Measurements from ENCODE around the gene PRPS1. TPM values are rescaled to one million over a fixed set of nuclear protein-coding genes. Genes with fewer than 3 reads are reported as not detected.

PRPS1 gene
- total RNA-seq, 1 donor from 2014 or later, result 14.0 TPM

DNA sequence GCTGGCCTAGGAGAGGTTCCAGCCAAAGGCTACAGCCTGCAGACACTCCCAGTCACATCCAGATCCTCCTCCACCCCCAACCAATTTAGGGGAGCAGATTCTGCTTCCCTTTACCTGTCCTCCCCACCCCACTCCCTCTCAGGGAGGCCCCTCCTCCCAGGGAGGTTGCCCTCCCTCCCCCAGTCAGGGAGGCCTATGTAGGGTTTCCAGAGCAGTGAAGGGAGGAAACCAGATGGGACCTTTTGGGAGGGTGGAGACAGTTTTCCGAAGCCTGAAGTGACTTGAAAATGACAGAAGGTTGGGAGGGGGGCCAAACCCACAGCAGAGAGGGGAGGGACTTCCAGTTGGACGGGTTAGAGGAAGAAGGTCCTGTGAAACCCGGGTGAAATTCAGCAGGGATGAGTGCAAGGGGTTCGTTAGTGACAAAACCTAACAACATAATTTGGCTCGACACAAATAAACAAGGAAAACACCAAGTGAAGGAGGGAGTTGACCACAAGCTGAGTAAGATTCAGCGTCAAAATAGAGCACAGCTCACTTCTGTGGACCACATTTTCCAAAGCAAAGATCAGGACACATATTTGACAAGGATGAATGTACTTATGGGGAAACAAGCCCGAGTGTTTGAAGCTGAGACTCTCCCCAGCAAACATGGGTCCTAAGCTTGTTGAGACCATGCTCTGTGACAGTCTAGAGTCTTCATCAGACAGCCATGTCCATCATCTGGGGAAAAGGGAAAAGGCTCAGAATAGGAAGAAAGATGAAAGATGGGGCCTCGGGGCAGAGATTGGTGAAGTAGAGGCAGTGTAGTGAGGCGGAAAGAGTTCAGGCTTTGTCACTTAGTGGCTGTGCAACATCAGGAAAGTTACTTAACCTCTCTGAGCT lies 46.4 kb downstream of the PRPS1 start:
- TF ChIP-seq, protein P1, sequence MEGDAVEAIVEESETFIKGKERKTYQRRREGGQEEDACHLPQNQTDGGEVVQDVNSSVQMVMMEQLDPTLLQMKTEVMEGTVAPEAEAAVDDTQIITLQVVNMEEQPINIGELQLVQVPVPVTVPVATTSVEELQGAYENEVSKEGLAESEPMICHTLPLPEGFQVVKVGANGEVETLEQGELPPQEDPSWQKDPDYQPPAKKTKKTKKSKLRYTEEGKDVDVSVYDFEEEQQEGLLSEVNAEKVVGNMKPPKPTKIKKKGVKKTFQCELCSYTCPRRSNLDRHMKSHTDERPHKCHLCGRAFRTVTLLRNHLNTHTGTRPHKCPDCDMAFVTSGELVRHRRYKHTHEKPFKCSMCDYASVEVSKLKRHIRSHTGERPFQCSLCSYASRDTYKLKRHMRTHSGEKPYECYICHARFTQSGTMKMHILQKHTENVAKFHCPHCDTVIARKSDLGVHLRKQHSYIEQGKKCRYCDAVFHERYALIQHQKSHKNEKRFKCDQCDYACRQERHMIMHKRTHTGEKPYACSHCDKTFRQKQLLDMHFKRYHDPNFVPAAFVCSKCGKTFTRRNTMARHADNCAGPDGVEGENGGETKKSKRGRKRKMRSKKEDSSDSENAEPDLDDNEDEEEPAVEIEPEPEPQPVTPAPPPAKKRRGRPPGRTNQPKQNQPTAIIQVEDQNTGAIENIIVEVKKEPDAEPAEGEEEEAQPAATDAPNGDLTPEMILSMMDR (IDR thresholded peaks at IDR 0.05), result no peak
- Histone ChIP-seq H3K4me3 (peak overlapping the region; percentile 19 to 66), H3K27me3 (no peaks in the 10 kb centered on the region), H3K36me3 (no peaks in the 10 kb centered on the region), H3K4me1 (peaks cover 8 to 31% of the 10 kb centered on the region in 2 donors), H3K9me3 (no peaks in the 10 kb centered on the region), H3K27ac (peak overlapping the region; percentile 90 to 95)
- intact Hi-C loops (cut with DNase I), result loop anchor here (1.0 to 5.0 kb wide), 2 partner anchors 43 to 153 kb away; partner anchors contain the start of gene MID2
- DNase-seq (ENCODE audit: low spot score in 2 of 2), result peak; percentile 59 to 86

DNA sequence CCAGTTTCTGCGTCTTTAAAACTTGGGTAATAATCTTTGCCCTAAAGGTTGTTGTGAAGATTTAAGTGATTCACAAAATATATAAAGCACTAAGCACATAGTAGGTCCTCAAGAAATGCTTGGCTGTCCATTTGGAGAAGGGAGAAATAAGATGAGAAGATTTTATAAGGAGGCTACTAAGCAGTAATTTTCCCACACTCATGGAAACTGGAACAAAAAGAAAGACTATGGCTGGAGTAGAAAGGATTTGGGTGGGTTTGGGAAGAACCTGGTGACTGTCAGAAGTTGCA lies 47.0 kb downstream of the PRPS1 start:
- Histone ChIP-seq H3K27me3 (no peaks in the 10 kb centered on the region), H3K4me3 (peak overlapping the region; percentile 38 to 66), H3K4me1 (peaks cover 8 to 31% of the 10 kb centered on the region in 2 donors), H3K36me3 (no peaks in the 10 kb centered on the region), H3K9me3 (no peaks in the 10 kb centered on the region), H3K27ac (peak overlapping the region; percentile 90 to 95)
- no peak for DNase-seq (ENCODE audit: low spot score in 2 of 2)
- intact Hi-C loops (cut with DNase I), result no loop called here
- TF ChIP-seq, protein P1 (IDR thresholded peaks at IDR 0.05), result no peak

DNA sequence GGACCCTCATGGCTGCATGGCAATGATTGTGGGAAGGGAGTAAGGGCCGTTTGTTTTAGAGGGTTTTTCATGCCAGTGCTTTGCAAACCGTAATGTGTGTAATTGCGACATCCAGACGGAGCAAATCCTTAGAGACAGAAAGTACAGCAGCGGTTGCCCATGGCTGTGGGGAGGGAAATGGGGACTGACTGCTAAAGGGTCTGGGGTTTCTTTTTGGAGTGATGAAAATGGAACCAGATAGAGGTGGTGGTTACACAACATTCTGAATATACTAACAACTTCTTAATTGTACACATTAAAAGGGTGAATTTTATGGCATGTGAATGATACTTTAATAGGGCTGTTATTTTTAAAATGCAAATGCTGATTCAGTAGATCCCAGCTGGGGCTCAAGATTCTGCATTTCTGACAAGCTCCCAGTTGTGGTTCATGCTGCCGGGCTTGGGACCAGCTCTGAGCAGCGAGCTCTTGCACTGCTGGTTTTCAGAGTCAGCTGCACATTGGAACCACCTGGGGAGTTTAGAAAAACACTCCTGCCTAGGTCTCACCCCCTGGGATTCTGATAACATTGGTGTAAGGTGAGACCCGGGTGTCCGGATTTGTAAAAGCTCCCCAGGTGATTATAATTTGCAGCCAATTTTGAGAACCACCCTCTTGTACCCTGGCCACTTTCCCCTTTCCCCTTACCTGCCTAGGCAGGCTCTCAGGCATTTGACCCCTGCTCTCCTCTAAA lies 47.7 kb downstream of the PRPS1 start:
- H3K4me3 ChIP-seq, result peak overlapping the region; percentile 38 to 66
- TF ChIP-seq, protein P1 (IDR thresholded peaks at IDR 0.05), result no peak
- no peaks in the 10 kb centered on the region for H3K36me3 ChIP-seq
- DNase-seq (ENCODE audit: low spot score in 2 of 2), result peak in 1 of 2 donors; percentile 78
- H3K27me3 ChIP-seq, result no peaks in the 10 kb centered on the region
- H3K9me3 ChIP-seq, result no peaks in the 10 kb centered on the region
- H3K4me1 ChIP-seq, result peaks cover 8 to 31% of the 10 kb centered on the region in 2 donors
- peak overlapping the region; percentile 90 to 95 for H3K27ac ChIP-seq
- intact Hi-C loops (cut with DNase I), result no loop called here

DNA sequence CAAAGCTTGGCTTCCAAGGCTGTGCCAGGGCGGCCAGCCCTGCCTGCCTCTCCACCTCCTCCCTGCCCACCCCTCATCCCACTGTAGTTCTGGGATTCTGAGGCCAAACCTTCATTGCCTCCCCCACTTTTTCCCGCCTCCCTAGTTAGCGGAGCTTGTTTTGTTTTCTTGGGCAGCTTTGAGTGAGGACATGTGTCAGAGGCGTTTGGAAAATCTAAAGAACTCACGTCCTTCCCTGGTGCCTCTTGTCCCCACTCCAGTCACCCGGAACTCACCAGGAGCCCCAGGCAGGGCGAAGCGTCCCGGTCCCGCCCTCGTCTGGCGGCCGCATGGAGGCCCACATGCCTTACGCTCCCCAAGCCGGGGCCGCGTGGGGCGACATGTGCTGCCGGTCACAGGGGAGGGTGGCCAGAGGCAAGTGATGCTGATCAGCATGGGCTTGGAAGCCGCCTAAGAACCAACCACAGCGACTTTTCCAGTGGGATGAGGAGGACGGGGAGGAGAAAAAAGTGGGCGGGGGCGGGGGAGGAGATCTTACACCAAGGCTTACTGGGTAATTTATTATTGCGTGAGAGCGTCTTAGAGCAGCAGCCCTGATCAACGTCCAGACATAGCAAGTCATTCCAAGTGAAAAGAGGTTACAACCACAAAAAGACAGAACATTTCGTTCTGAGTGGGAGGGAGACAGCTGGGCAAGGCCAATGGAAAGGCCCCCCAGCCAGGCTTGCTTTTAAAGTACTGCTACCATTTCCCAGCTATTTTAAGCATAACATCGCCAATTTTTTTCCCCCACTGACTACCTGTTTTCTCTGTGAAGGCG lies 48.5 kb downstream of the PRPS1 start:
- Histone ChIP-seq H3K27ac (peak overlapping the region; percentile 90 to 95), H3K4me1 (peaks cover 8 to 31% of the 10 kb centered on the region in 2 donors), H3K4me3 (peak overlapping the region; percentile 38 to 66), H3K36me3 (no peaks in the 10 kb centered on the region), H3K27me3 (no peaks in the 10 kb centered on the region), H3K9me3 (no peaks in the 10 kb centered on the region)
- intact Hi-C loops (cut with DNase I), result loop anchor here (1.0 kb wide), 1 partner anchor 35 kb away; no protein-coding TSS in a partner anchor
- TF ChIP-seq, protein P1 (IDR thresholded peaks at IDR 0.05), result no peak
- peak; percentile 82 to 95 for DNase-seq (ENCODE audit: low spot score in 2 of 2)

DNA sequence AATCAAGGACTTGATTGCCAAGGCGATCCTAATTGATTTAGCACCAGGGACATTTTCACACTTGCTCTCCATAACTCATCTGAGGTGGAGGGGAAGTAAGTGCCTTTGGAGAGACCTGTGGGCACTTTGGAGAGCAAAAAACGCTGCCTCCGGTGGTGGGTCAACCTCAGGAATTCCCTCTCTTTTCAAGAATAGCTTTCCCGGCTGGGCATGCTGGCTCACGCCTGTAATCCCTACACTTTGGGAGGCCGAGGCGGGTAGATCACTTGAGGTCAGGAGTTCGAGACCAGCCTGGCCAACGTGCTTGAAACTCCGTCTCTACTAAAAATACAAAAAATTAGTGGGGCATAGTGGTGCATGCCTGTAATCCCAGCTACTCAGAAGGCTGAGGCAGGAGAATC lies 49.2 kb downstream of the PRPS1 start:
- TF ChIP-seq, protein P1 (IDR thresholded peaks at IDR 0.05), result no peak
- Histone ChIP-seq H3K27ac (peak overlapping the region; percentile 90 to 95), H3K4me1 (peaks cover 8 to 31% of the 10 kb centered on the region in 2 donors), H3K27me3 (no peaks in the 10 kb centered on the region), H3K36me3 (no peaks in the 10 kb centered on the region), H3K4me3 (peak overlapping the region in 1 of 2 donors; percentile 66), H3K9me3 (no peaks in the 10 kb centered on the region)
- peak in 1 of 2 donors; percentile 70 for DNase-seq (ENCODE audit: low spot score in 2 of 2)
- intact Hi-C loops (cut with DNase I), result loop anchor here (1.0 kb wide), 1 partner anchor 34 kb away; no protein-coding TSS in a partner anchor

All from ascending aorta (tissue), 2 donors.